GM06990 (cell line): ENCODE data around the gene ZFYVE9.

Experiments used
- DNase-seq: peaks from one replicate; pipeline ENCODE4 v3.0.0-alpha.2; 2011; ENCODE audit not compliant: insufficient read length; ENCODE audit errors: extremely low read depth
- H3K27me3 ChIP-seq: replicated peaks from 2 replicates; pipeline ENCODE4 v1.6.0; 2011; ENCODE audit warnings: low read length; ENCODE audit not compliant: control insufficient read depth, insufficient read depth
- H3K36me3 ChIP-seq: 2 replicates; pipeline ENCODE4 v1.5.1; 2011; ENCODE audit warnings: low read length; ENCODE audit not compliant: control insufficient read depth, insufficient read depth
- H3K4me3 ChIP-seq: replicated peaks from 2 replicates; pipeline ENCODE4 v1.5.1; 2011; ENCODE audit warnings: low read depth, mild to moderate bottlenecking, control low read depth, low read length
- CTCF ChIP-seq: IDR thresholded peaks from 2 replicates; pipeline ENCODE4 v1.5.1; 2011; ENCODE audit warnings: low read length, control low read depth, mild to moderate bottlenecking, inconsistent platforms; ENCODE audit not compliant: insufficient read depth, poor library complexity, severe bottlenecking

ZFYVE9 gene

GRCh38 chr1:52125736-52126359, 16.0 kb upstream of the ZFYVE9 start:
- no peak for DNase-seq
- TF ChIP-seq CTCF, result no peak
- Histone ChIP-seq H3K27me3 (no peaks in the 10 kb centered on the region), H3K36me3 (no peaks in the 10 kb centered on the region), H3K4me3 (no peak overlapping the region)

- Histone ChIP-seq H3K4me3 (no peak overlapping the region), H3K27me3 (no peaks in the 10 kb centered on the region), H3K36me3 (no peaks in the 10 kb centered on the region)
- no peak for DNase-seq
- peak; percentile 67 for TF ChIP-seq CTCF
These were observed 14.4 kb upstream of the ZFYVE9 start for GRCh38 chr1:52127181-52128180.

- H3K4me3 ChIP-seq, result no peak overlapping the region; the same call in 1 of the 2 replicates
- no peaks in the 10 kb centered on the region for H3K27me3 ChIP-seq
- TF ChIP-seq CTCF, result no peak
- peak; percentile 67 for DNase-seq
- no peaks in the 10 kb centered on the region for H3K36me3 ChIP-seq
These were observed 1.9 kb upstream of the ZFYVE9 start for GRCh38 chr1:52139817-52140540.

GRCh38 chr1:52140633-52141512, 1.0 kb upstream of the ZFYVE9 start:
- Histone ChIP-seq H3K4me3 (no peak overlapping the region), H3K27me3 (no peaks in the 10 kb centered on the region), H3K36me3 (no peaks in the 10 kb centered on the region)
- DNase-seq, result no peak
- TF ChIP-seq CTCF, result no peak
